Stimulated activated CD4-positive, alpha-beta T cell treated with anti-CD3 and anti-CD28 coated beads, Interleukin-2, amount 100 ng/mL, for 48 hours (primary cell): ENCODE results near the gene ABHD12.
"Not testable (repeated sequence)": the region's sequence is repeated elsewhere in the genome, so short reads cannot be mapped to it uniquely, and the experiment has no call there.

Experiments used
- DNase-seq, 2 donors: peaks; one replicate each; pipeline ENCODE4 v3.0.0-alpha.2; 2020

The ABHD12 gene

GRCh38 chr20:25353353-25353746 is 37.3 kb downstream of the ABHD12 start:
- no peak for DNase-seq

- DNase-seq = no peak
Observed at GRCh38 chr20:25352746-25353145, 37.9 kb downstream of the ABHD12 start.

GRCh38 chr20:25351024-25351360 is 39.6 kb downstream of the ABHD12 start:
- no peak for DNase-seq

- DNase-seq = no peak
Observed at GRCh38 chr20:25346349-25346748, 44.3 kb downstream of the ABHD12 start.

- no peak for DNase-seq
Observed at GRCh38 chr20:25345721-25346120, 44.9 kb downstream of the ABHD12 start.

GRCh38 chr20:25344634-25345033 is 46.0 kb downstream of the ABHD12 start:
- DNase-seq = no peak

GRCh38 chr20:25341716-25342680 is 48.6 kb downstream of the ABHD12 start:
- no peak for DNase-seq

GRCh38 chr20:25340380-25340779 is 50.3 kb downstream of the ABHD12 start:
- no peak for DNase-seq

GRCh38 chr20:25339608-25340007 is 51.0 kb downstream of the ABHD12 start:
- no peak for DNase-seq

GRCh38 chr20:25338112-25339023 is 52.3 kb downstream of the ABHD12 start:
- DNase-seq = no peak

- DNase-seq = no peak
Observed at GRCh38 chr20:25336561-25337422, 53.8 kb downstream of the ABHD12 start.

GRCh38 chr20:25334972-25335371 is 55.7 kb downstream of the ABHD12 start:
- not testable (repeated sequence) for DNase-seq

- no peak for DNase-seq
Observed at GRCh38 chr20:25328954-25329498, 61.6 kb downstream of the ABHD12 start.

GRCh38 chr20:25327521-25328235 is 63.0 kb downstream of the ABHD12 start:
- no peak for DNase-seq

- DNase-seq = no peak
Observed at GRCh38 chr20:25325997-25326396, 64.6 kb downstream of the ABHD12 start.

GRCh38 chr20:25325073-25325472 is 65.6 kb downstream of the ABHD12 start:
- no peak for DNase-seq

- no peak for DNase-seq
Observed at GRCh38 chr20:25324412-25324811, 66.2 kb downstream of the ABHD12 start.

- DNase-seq = no peak
Observed at GRCh38 chr20:25323496-25324246, 67.0 kb downstream of the ABHD12 start.

GRCh38 chr20:25321991-25322390 is 68.6 kb downstream of the ABHD12 start:
- DNase-seq = no peak

- no peak for DNase-seq
Observed at GRCh38 chr20:25321262-25321831, 69.3 kb downstream of the ABHD12 start.
